SU-DHL-6 (cell line): ENCODE results near the gene MBNL1.

ENCODE experiments used
- H2AFZ ChIP-seq: fragments of 200-600 bp; sonication (generic); 2 replicates; pipeline ENCODE4 v1.6.1; 2014; ENCODE audit warnings: low read depth, mild to moderate bottlenecking, moderate library complexity, mixed read lengths, antibody characterized with exemption, low read length; ENCODE audit not compliant: severe bottlenecking
- H3F3A ChIP-seq: fragments of 200-600 bp; shearing (Covaris generic); 2 replicates; pipeline ENCODE4 v1.6.0; 2016; ENCODE audit warnings: antibody characterized with exemption, mild to moderate bottlenecking; ENCODE audit not compliant: insufficient read depth
- H3K27ac ChIP-seq: fragments of 200-600 bp; sonication (generic); 2 replicates; pipeline ENCODE4 v1.5.1; 2016; ENCODE audit warnings: low read depth, mild to moderate bottlenecking, low read length, moderate library complexity, mixed read lengths
- H3K27me3 ChIP-seq: fragments of 200-600 bp; sonication (generic), shearing (Covaris generic); 2 replicates; pipeline ENCODE4 v1.6.0; 2014; ENCODE audit warnings: mild to moderate bottlenecking, low read length
- H3K36me3 ChIP-seq: fragments of 200-600 bp; sonication (generic); 2 replicates; pipeline ENCODE4 v1.6.1; 2014; ENCODE audit warnings: mild to moderate bottlenecking, low read length, mixed read lengths
- H3K4me2 ChIP-seq: fragments of 300-600, 200-600 bp; shearing (Covaris generic), sonication (generic); 2 replicates; pipeline ENCODE4 v1.6.0; 2014; ENCODE audit warnings: low read length, low read depth, mild to moderate bottlenecking; ENCODE audit not compliant: poor library complexity, severe bottlenecking
- H3K4me3 ChIP-seq: fragments of 200-600 bp; sonication (generic); 2 replicates; pipeline ENCODE4 v1.5.1; 2014; ENCODE audit warnings: antibody characterized with exemption, low read length, mild to moderate bottlenecking, mixed read lengths; ENCODE audit not compliant: insufficient read depth, poor library complexity, severe bottlenecking
- H3K79me2 ChIP-seq: fragments of 200-600 bp; sonication (generic); 2 replicates; pipeline ENCODE4 v1.6.1; 2014; ENCODE audit warnings: mild to moderate bottlenecking, low read length, moderate library complexity; ENCODE audit not compliant: insufficient read depth
- H3K9ac ChIP-seq: fragments of 200-600 bp; sonication (generic); 2 replicates; pipeline ENCODE4 v1.7.0; 2014; ENCODE audit warnings: mild to moderate bottlenecking, low read length
- H3K9me2 ChIP-seq: fragments of 200-600 bp; sonication (generic); replicated peaks from 2 replicates; pipeline ENCODE4 v1.6.1; 2014; ENCODE audit warnings: low read length; ENCODE audit not compliant: insufficient read depth
- H3K9me3 ChIP-seq: fragments of 200-600 bp; sonication (generic); 2 replicates; pipeline ENCODE4 v1.6.1; 2014; ENCODE audit warnings: low read length, mixed read lengths; ENCODE audit not compliant: insufficient read depth
- H4K20me1 ChIP-seq: fragments of 200-600 bp; sonication (generic); 2 replicates; pipeline ENCODE4 v1.6.1; 2014; ENCODE audit warnings: low read depth, mild to moderate bottlenecking, antibody characterized with exemption, low read length, moderate library complexity, mixed read lengths
- EZH2phosphoT487 ChIP-seq: fragments of 200-600 bp; sonication (generic), shearing (Covaris generic); conservative IDR thresholded peaks from 2 replicates; pipeline ENCODE4 v1.6.1; 2018; ENCODE audit warnings: mild to moderate bottlenecking, antibody characterized with exemption, low read length, moderate library complexity, mixed read lengths
- TF ChIP-seq, protein P1 (sequence below): fragments of 200-600 bp; sonication (generic); IDR thresholded peaks from one replicate; pipeline ENCODE4 v1.5.1; 2017; ENCODE audit warnings: antibody characterized with exemption, mild to moderate bottlenecking, low read length, moderate library complexity; ENCODE audit not compliant: insufficient read depth, poor library complexity, severe bottlenecking

The MBNL1 gene

DNA sequence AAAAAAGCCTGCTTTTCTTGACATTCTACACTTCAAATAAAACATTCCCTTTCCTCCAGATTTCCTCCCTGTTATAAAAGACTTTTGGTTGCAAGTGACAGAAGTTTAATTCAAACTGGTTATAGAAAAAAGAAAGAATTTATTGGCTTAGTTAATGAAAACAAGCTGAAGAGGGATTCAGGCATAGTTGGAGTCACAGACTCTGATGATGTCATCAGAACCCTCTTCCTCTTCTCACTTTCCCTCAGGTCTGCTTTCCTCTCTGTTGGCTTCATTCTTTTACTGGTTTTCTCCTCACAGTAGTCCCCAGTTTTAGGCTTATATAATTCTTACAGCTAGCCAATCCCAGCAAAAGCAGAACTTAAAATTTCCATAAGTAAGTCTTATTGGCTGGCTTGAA lies 32.0 kb upstream of the MBNL1 start:
- Histone ChIP-seq H3F3A (peaks cover 4% of the 10 kb centered on the region; the same call in 1 of the 2 replicates), H3K9me3 (no peaks in the 10 kb centered on the region), H3K9me2 (no peaks in the 10 kb centered on the region), H3K9ac (no peak overlapping the region), H4K20me1 (no peaks in the 10 kb centered on the region), H3K4me2 (no peak overlapping the region), H2AFZ (no peak overlapping the region), H3K4me3 (no peak overlapping the region), H3K36me3 (no peaks in the 10 kb centered on the region), H3K27ac (no peak overlapping the region), H3K27me3 (no peaks in the 10 kb centered on the region), H3K79me2 (no peaks in the 10 kb centered on the region)
- TF ChIP-seq, protein P1, sequence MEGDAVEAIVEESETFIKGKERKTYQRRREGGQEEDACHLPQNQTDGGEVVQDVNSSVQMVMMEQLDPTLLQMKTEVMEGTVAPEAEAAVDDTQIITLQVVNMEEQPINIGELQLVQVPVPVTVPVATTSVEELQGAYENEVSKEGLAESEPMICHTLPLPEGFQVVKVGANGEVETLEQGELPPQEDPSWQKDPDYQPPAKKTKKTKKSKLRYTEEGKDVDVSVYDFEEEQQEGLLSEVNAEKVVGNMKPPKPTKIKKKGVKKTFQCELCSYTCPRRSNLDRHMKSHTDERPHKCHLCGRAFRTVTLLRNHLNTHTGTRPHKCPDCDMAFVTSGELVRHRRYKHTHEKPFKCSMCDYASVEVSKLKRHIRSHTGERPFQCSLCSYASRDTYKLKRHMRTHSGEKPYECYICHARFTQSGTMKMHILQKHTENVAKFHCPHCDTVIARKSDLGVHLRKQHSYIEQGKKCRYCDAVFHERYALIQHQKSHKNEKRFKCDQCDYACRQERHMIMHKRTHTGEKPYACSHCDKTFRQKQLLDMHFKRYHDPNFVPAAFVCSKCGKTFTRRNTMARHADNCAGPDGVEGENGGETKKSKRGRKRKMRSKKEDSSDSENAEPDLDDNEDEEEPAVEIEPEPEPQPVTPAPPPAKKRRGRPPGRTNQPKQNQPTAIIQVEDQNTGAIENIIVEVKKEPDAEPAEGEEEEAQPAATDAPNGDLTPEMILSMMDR, result no peak
- no peak for TF ChIP-seq EZH2phosphoT487

DNA sequence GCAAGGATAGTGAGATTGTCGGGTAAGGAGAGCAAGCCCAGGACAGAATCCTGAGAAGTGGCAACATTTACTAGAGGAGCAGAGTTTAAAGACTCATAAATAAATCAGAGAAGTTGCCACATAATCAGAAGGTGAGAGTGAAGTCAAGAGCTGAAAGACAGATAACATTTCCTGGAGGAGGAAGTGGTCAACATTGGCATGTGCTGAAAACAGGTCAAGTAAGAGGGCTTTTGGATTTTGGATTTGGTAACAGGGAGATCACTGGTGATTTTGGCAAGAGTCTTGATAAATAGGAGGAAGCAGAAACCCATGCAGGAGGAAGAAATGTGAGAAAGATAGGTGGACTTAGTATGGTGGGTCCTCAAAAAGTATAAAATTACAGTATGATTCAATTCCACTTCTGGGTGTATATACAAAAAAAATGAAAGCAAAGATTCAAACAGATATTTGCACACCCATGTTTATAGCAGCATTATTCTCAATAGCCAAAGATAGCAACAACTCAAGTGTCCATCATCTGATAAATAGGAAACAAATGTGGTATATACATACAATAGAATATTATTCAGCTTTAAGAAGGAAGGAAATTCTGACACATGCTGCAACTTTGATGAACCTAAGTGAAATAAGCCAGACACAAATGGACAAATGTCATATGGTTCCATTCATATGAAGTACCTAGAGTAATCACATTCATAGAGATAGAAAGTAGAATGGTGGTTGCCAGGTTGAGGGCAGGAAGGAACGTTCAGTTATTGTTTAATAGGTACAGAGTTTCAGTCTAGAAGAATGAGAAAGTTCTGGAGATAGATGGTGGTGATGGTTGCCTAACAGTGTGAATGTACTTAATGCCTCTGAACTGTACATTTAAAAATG lies 27.3 kb upstream of the MBNL1 start:
- Histone ChIP-seq H3K9me2 (no peaks in the 10 kb centered on the region), H3K9ac (no peak overlapping the region), H3K4me3 (no peak overlapping the region), H3F3A (peaks cover 30% of the 10 kb centered on the region; the same call in 1 of the 2 replicates), H3K9me3 (no peaks in the 10 kb centered on the region), H3K27me3 (no peaks in the 10 kb centered on the region), H2AFZ (peak overlapping the region; percentile 86), H4K20me1 (no peaks in the 10 kb centered on the region), H3K4me2 (peak overlapping the region; percentile 99), H3K36me3 (no peaks in the 10 kb centered on the region), H3K27ac (peak overlapping the region; percentile 6; the same call in 1 of the 2 replicates), H3K79me2 (peaks cover 20% of the 10 kb centered on the region; the same call in 1 of the 2 replicates)
- TF ChIP-seq, protein P1, result no peak
- no peak for TF ChIP-seq EZH2phosphoT487

- Histone ChIP-seq H3K79me2 (peaks cover 34% of the 10 kb centered on the region; the same call in 1 of the 2 replicates), H3K9ac (peak overlapping the region; percentile 14), H2AFZ (peak overlapping the region; percentile 86), H3F3A (peaks cover 45% of the 10 kb centered on the region), H3K36me3 (peaks cover 13% of the 10 kb centered on the region; the same call in 1 of the 2 replicates), H3K4me2 (peak overlapping the region; percentile 99), H3K9me2 (no peaks in the 10 kb centered on the region), H4K20me1 (no peaks in the 10 kb centered on the region), H3K4me3 (peak overlapping the region; percentile 25), H3K27ac (peak overlapping the region; percentile 79), H3K27me3 (no peaks in the 10 kb centered on the region), H3K9me3 (no peaks in the 10 kb centered on the region)
- TF ChIP-seq EZH2phosphoT487, result no peak
- TF ChIP-seq, protein P1, result no peak
These were observed 25.4 kb upstream of the MBNL1 start for GRCh38 chr3:152243301-152243711.
